Measurements from ENCODE around the gene OR2V2.
"Not testable (repeated sequence)": the region's sequence is repeated elsewhere in the genome, so short reads cannot be mapped to it uniquely, and the experiment has no call there.

The OR2V2 gene

GRCh38 chr5:181146927-181147636, at the start of gene OR2V2:
Gene OR2V2 (plus strand): TSS chr5:181147586. CDS start chr5:181154943, 7,357 bp downstream.
- DNase-seq (ENCODE audit: low spot score) = not testable (repeated sequence)

- not testable (repeated sequence) for DNase-seq (ENCODE audit: low spot score)
Measured at GRCh38 chr5:181097759-181098491, 49.5 kb upstream of the OR2V2 start.

GRCh38 chr5:181098762-181099601, 48.4 kb upstream of the OR2V2 start:
- no peak for DNase-seq (ENCODE audit: low spot score)

DNA sequence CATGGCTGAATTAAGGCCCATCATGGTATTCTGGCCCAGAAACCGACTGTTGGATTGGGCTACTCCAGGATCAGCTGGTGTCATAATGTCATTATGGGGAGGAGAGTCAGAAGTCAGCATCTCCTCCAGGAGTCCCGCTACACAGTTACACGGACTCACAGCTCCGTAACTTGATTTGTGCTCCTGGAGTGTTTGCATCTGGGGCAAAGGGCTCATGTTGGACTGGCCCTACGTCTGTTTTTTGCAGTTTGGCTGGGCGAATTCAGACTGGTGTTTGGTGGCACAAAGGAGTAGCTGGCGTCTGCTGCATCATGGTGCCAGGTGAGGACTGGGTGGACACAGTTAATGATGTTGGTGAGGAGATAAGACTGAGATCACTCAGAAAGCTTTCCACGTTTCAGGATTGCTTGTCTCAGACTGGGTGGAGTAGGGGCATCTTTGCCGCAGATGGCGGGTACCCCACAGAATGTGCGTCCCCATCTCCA, 47.7 kb upstream of the OR2V2 start:
- no peak for DNase-seq (ENCODE audit: low spot score)

- no peak for DNase-seq (ENCODE audit: low spot score)
Measured at GRCh38 chr5:181100121-181100875, 47.1 kb upstream of the OR2V2 start.

GRCh38 chr5:181101030-181101641, 46.2 kb upstream of the OR2V2 start:
- DNase-seq (ENCODE audit: low spot score) = not testable (repeated sequence)

DNA sequence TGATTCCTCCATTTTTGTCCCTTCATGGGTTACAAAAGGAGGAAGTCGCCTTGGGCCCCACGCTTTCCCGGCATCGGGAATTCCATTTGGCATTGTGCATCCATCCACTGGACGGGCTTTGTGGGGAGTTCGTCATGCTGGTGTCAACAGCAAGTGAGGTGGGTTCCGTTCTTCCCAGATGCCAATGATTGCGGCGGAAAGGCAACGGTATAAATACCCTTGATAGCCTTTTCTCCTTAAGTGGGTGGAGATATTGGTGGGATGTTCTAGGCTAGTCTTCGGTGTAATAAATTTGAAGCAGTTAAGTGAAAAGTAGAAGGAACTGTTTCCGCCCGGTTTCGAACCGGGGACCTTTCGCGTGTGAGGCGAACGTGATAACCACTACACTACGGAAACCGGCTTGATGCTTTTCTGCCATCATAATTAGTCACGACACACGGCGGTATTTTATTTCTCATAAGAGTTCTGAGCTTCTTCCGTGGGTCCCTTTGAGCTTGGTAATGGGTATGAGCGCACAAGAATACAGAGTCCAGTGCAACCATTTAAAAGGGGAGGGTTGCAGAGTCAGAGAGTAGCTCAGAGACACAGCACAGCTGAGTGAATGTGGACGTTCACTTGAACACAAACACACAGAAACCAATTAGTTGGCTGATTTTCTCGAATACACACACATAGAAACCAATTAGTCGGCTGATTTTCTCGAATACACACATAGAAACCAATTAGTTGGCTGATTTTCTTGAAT, 45.3 kb upstream of the OR2V2 start:
- DNase-seq (ENCODE audit: low spot score) = not testable (repeated sequence)

DNA sequence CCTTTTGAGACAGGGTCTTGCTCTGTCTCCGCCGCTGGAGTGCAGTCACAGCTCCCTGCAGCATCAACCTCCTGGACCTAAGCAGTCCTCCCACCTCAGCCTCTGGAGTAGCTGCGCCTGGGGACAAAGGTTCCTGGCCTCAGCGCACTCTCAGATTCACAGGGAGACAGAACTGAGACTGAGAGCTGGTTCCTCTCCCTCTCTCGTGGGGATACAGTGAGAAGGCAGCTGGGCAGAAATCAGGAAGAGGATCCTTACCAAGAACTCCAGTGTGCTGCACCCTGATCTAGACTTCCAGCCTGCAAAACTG, 43.2 kb upstream of the OR2V2 start:
- not testable (repeated sequence) for DNase-seq (ENCODE audit: low spot score)

GRCh38 chr5:181104606-181105390, 42.6 kb upstream of the OR2V2 start:
- DNase-seq (ENCODE audit: low spot score) = not testable (repeated sequence)

DNA sequence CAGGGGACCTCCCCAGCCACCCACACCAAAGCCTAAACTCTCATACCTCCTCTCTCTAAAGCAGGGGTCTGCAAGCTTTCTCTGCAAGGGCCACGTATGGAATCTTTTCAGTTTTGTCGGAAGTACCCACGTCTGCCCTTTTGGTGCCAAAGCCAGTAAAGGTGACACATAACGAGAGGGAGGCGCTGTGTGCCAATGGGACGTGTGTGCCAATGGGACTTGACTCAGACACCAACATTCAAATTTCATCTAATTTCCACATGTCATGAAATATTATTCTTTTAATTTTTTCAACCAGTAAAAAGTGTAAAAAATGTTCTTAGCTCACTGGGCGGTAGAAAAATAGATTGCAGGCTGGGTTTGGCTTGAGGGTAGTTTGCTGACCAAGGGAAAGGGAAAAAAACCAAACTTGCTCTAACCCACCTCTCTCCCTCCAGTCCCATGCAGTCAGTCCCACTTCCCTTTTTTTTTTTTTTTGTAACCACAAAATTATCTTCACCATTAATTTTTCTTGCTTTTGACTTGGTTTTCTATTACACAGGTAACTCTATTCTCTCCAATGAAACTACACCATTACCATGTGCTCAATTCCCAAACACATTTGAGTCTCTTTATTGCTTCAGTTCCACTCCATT, 41.9 kb upstream of the OR2V2 start:
- DNase-seq (ENCODE audit: low spot score) = no peak

GRCh38 chr5:181107699-181108098, 39.7 kb upstream of the OR2V2 start:
- no peak for DNase-seq (ENCODE audit: low spot score)

DNA sequence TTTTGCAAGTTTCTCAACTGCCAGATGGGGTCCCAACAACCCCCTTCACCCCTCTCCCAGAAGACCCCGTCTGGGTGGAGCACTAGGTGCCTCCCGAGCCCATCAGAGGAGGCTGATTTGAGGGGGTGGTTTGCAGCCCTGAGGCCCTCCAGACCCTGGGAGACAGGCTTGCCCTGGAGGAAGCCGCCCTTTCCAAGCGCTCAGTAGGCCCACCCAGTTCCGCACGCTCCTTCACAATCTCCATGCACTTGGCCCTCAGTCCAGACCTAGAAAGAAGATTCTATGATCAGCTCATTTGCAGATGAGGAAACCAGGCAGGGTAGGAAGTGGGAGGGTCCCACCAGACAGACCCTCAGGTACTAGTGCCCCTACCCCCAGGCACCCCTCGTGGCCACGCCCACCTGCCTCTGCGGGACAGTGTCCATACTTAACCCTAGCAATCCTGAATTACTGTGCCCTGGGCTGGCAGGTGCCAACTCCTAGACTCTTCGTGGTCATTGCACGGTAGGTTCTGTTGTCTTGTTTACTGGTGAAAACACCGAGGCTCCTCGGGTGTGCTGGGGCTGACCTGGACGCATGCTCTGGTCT, 38.7 kb upstream of the OR2V2 start:
- DNase-seq (ENCODE audit: low spot score) = no peak

DNA sequence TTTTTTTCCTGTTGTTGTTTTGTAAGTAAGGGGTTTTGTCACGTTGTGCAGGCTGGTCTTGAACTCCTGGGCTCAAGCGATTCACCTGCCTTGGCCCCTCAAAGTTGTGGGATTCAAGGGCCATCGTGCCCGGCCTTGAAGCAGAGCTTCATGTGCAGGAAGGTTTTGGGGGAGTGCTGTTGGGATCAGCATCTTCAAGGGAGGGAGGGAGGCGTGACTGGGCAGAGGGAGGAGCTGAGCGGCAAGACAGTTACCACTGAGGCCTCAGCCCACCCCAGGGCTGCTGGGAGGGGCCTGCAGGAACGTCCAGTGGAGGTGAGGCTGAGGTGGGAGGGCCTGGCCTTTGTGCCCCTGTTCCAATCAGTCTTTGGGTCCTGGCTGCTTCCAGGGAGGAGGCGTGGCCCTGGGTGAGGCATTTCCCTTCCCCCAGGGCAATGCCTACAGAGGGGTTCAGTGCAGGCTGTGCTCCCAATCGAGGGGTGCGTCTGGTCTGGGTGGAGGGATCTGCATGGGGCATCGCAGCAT, 37.8 kb upstream of the OR2V2 start:
- DNase-seq (ENCODE audit: low spot score) = no peak

GRCh38 chr5:181111010-181111409, 36.4 kb upstream of the OR2V2 start:
- no peak for DNase-seq (ENCODE audit: low spot score)

DNA sequence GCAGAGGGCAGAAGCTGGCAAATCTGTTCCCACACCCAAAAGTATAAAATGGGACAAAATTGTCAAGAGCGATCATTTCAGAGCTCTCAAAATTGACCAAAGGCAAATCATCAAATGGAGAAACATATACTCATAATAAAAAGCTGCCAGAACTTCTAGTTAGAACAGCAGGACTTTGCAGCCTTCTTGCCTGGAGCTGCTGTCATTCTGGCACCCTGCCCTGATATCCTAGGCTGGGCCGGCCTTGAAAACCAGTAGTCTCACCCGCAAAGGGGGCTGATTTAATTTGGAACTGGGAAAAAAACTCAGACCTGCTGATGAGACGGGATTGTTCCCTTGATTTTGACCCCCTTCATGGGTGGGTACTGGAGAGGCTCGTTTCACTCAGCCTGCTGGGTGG, 34.9 kb upstream of the OR2V2 start:
- no peak for DNase-seq (ENCODE audit: low spot score)

DNA sequence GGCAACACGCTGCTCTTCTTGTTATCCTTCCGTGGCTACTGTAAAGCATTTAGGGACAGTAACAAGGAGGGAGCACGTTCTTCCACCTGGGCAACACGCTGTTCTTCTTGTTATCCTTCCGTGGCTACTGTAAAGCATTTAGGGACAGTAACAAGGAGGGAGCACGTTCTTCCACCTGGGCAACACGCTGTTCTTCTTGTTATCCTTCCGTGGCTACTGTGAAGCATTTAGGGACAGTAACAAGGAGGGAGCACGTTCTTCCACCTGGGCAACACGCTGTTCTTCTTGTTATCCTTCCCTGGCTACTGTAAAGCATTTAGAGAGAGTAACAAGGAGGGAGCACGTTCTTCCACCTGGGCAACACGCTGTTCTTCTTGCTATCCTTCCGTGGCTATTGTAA, 33.8 kb upstream of the OR2V2 start:
- DNase-seq (ENCODE audit: low spot score) = not testable (repeated sequence)

DNA sequence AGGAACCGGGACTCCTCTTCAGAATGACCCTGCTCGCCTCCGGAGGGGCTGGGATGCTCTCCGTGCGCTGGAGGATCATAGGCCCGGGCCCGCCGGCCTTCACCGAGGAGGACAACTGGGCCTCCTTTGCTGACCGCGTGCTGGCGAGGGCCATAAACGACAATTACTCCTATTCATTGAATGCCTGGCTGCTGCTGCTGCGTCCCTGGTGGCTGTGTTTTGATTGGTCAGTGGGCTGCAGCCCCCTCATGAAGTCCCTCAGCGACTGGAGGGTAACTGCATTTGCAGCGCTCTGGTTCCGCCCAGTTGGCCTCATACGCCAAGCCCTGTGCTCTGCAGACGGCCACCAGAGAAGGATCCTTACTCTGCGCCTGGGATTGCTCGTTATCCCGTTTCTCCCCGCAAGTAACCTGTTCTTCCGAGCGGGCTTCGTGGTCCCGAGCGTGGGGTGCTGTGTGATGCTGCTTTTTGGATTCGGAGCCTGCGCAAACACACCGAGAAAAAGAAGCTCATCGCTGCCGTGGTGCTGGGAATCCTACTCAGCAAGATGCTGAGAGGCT, 33.0 kb upstream of the OR2V2 start:
- DNase-seq (ENCODE audit: low spot score) = no peak

Data from GM03348 (cell line).